GM12878 (cell line): ENCODE results near the gene SENP3. TPM values are rescaled to one million over a fixed set of nuclear protein-coding genes. Genes with fewer than 3 reads are reported as not detected.

Experiments
- BCL3 ChIP-seq: IDR thresholded peaks from 2 replicates; pipeline ENCODE4 v1.6.1; 2011; ENCODE audit warnings: borderline replicate concordance, low read depth, mild to moderate bottlenecking, moderate library complexity, low read length; ENCODE audit not compliant: insufficient read depth, poor library complexity, severe bottlenecking
- BHLHE40 ChIP-seq, 2 experiments: fragments of 450-650 bp in 1 of 2; IDR thresholded peaks; 2 replicates each; pipeline ENCODE4 v1.6.1; 2011 to 2017; ENCODE audit warnings: low read depth in 2 of 2, borderline replicate concordance in 1 of 2, improper control_type of control experiment in 1 of 2, low read length in 1 of 2, mild to moderate bottlenecking in 1 of 2
- CREB1 ChIP-seq: IDR thresholded peaks from 2 replicates; pipeline ENCODE4 v1.6.1; 2012; ENCODE audit warnings: low read depth, mild to moderate bottlenecking, inconsistent platforms
- EED ChIP-seq: sonication (generic); IDR thresholded peaks from 2 replicates; pipeline ENCODE4 v1.6.1; 2016; ENCODE audit warnings: antibody characterized with exemption, low read depth
- FOXM1 ChIP-seq: IDR thresholded peaks from 2 replicates; pipeline ENCODE4 v1.6.1; 2012; ENCODE audit warnings: low read depth, mild to moderate bottlenecking, inconsistent platforms, low read length, moderate library complexity
- HDGF ChIP-seq: fragments of 450-650 bp; IDR thresholded peaks from 2 replicates; pipeline ENCODE4 v1.6.1; 2016; ENCODE audit warnings: antibody characterized with exemption
- IRF3 ChIP-seq: fragments of 450-650 bp; IDR thresholded peaks from 2 replicates; pipeline ENCODE4 v1.6.1; 2014; ENCODE audit warnings: mild to moderate bottlenecking
- KDM1A ChIP-seq: fragments of 200-600 bp; sonication (generic); IDR thresholded peaks from 2 replicates; pipeline ENCODE4 v1.6.1; 2016; ENCODE audit warnings: borderline replicate concordance
- MXI1 ChIP-seq: fragments of 150-350 bp; IDR thresholded peaks from 2 replicates; pipeline ENCODE4 v1.6.1; 2011; ENCODE audit warnings: low read depth, mild to moderate bottlenecking, inconsistent platforms, low read length, improper control_type of control experiment
- MYC ChIP-seq: IDR thresholded peaks from 2 replicates; pipeline ENCODE4 v1.6.1; 2011; ENCODE audit warnings: mild to moderate bottlenecking, low read length, moderate library complexity, inconsistent platforms; ENCODE audit not compliant: insufficient read depth, insufficient replicate concordance, insufficient read length, severe bottlenecking
- NR2F1 ChIP-seq: fragments of 450-650 bp; conservative IDR thresholded peaks from 2 replicates; pipeline ENCODE4 v1.6.1; 2017; ENCODE audit warnings: mild to moderate bottlenecking
- NRF1 ChIP-seq: conservative IDR thresholded peaks from 2 replicates; pipeline ENCODE4 v1.6.1; 2011; ENCODE audit warnings: mild to moderate bottlenecking, low read depth, low read length, improper control_type of control experiment
- RB1 ChIP-seq: fragments of 450-650 bp; formaldehyde crosslinking; IDR thresholded peaks from 2 replicates; pipeline ENCODE4 v1.6.1; 2017; ENCODE audit warnings: mild to moderate bottlenecking, borderline replicate concordance
- SMARCA5 ChIP-seq: fragments of 450-650 bp; IDR thresholded peaks from 2 replicates; pipeline ENCODE4 v1.6.1; 2017; ENCODE audit warnings: mild to moderate bottlenecking
- SREBF2 ChIP-seq: IDR thresholded peaks from 2 replicates; pipeline ENCODE4 v1.6.1; 2012; ENCODE audit warnings: mild to moderate bottlenecking, low read length
- WRNIP1 ChIP-seq: IDR thresholded peaks from 2 replicates; pipeline ENCODE4 v1.6.1; 2011; ENCODE audit warnings: low read depth, low read length, improper control_type of control experiment, borderline replicate concordance
- YY1 ChIP-seq: IDR thresholded peaks from 2 replicates; pipeline ENCODE4 v1.6.1; 2011; ENCODE audit warnings: low read depth, mild to moderate bottlenecking, low read length
- ZNF274 ChIP-seq: IDR thresholded peaks from one replicate; pipeline ENCODE4 v1.8.0; 2011; ENCODE audit not compliant: insufficient read length, insufficient read depth
- ZNF384 ChIP-seq: IDR thresholded peaks from 2 replicates; pipeline ENCODE4 v1.6.1; 2012; ENCODE audit warnings: low read depth, mild to moderate bottlenecking, low read length, improper control_type of control experiment, borderline replicate concordance
- polyA plus RNA-seq, 11 experiments: library from polyadenylated mRNA; depleted of rRNA in 4 of 11; unstranded in 6 of 11; stranded (reverse) in 5 of 11; fragments of >200 nt; fragmentation: Nextera tagmentation in 4 of 11; fragmentation: Illumina TruSeq in 1 of 11; extraction: Ambion mirVana in 4 of 11; extraction: Trizol in 1 of 11; gene quantifications; 1 replicate in 1 of 11; 2 replicates in 10 of 11; pipeline versions ENCODE4 v1.2.1 to v1.2.3, GENCODE V29; 2011 to 2016; ENCODE audit warnings: inconsistent platforms in 2 of 11, missing spikeins in 2 of 11, low read depth in 1 of 11
- total RNA-seq, 4 experiments: library from RNA; depleted of rRNA in 3 of 4; stranded (reverse); fragments of >200 nt in 3 of 4; fragmentation: Illumina TruSeq in 1 of 4; extraction: Trizol in 1 of 4; gene quantifications; 2 replicates each; pipeline versions ENCODE4 v1.2.1 to v1.2.3, GENCODE V29; 2013 to 2021
- TF ChIP-seq, protein P1 (sequence below), 3 experiments: IDR thresholded peaks in 2 of 3; conservative IDR thresholded peaks in 1 of 3; 2 replicates each; pipeline ENCODE4 v1.5.1; 2011; ENCODE audit warnings: low read depth in 3 of 3, low read length in 3 of 3, mild to moderate bottlenecking in 3 of 3, control low read depth in 2 of 3, moderate library complexity in 2 of 3, inconsistent platforms in 1 of 3, mixed read lengths in 1 of 3; ENCODE audit not compliant: control insufficient read depth in 2 of 3, insufficient read depth in 1 of 3; ENCODE audit errors: extremely low read depth in 1 of 3
- TF ChIP-seq, protein P2 (sequence below): fragments of 450-650 bp; formaldehyde crosslinking; IDR thresholded peaks from 2 replicates; pipeline ENCODE4 v1.4.0; 2022; ENCODE audit warnings: mild to moderate bottlenecking, moderate library complexity

The SENP3 gene
- total and polyA plus RNA-seq, 10 of the 15 experiments (the other 5 are each of a cell fraction or from before 2014, with no cell fraction given): 1.8 to 113 (median 72.3) TPM

- TF ChIP-seq ZNF384 (no peak), ZNF274 (no peak), HDGF (peak; percentile 99), YY1 (peak; percentile 63), RB1 (peak; percentile 88), WRNIP1 (no peak), FOXM1 (no peak), MXI1 (no peak), NR2F1 (peak; percentile 71), NRF1 (peak; percentile 82), SMARCA5 (peak; percentile 92; the same call in 1 of the 2 replicates), BHLHE40 (IDR thresholded peaks at IDR 0.05; ENCODE audit: borderline replicate concordance in 1 of 2, low read depth in 2 of 2, low read length in 1 of 2) (peak; percentile 7 to 85; a peak in 2 of 4 replicates), SREBF2 (no peak), KDM1A (no peak), IRF3 (peak; percentile 56; the same call in 1 of the 2 replicates), EED (no peak), BCL3 (no peak), MYC (no peak), CREB1 (peak; percentile 72)
- TF ChIP-seq, protein P1, sequence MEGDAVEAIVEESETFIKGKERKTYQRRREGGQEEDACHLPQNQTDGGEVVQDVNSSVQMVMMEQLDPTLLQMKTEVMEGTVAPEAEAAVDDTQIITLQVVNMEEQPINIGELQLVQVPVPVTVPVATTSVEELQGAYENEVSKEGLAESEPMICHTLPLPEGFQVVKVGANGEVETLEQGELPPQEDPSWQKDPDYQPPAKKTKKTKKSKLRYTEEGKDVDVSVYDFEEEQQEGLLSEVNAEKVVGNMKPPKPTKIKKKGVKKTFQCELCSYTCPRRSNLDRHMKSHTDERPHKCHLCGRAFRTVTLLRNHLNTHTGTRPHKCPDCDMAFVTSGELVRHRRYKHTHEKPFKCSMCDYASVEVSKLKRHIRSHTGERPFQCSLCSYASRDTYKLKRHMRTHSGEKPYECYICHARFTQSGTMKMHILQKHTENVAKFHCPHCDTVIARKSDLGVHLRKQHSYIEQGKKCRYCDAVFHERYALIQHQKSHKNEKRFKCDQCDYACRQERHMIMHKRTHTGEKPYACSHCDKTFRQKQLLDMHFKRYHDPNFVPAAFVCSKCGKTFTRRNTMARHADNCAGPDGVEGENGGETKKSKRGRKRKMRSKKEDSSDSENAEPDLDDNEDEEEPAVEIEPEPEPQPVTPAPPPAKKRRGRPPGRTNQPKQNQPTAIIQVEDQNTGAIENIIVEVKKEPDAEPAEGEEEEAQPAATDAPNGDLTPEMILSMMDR (IDR thresholded peaks at IDR 0.05 in 2 of 3, conservative IDR thresholded peaks at IDR 0.05 in 1 of 3; ENCODE audit: control insufficient read depth in 2 of 3, extremely low read depth in 1 of 3, insufficient read depth in 1 of 3, low read depth in 3 of 3, low read length in 3 of 3): peak; percentile 63 to 97 (median 70); a peak in 5 of 6 replicates
- TF ChIP-seq, protein P2, sequence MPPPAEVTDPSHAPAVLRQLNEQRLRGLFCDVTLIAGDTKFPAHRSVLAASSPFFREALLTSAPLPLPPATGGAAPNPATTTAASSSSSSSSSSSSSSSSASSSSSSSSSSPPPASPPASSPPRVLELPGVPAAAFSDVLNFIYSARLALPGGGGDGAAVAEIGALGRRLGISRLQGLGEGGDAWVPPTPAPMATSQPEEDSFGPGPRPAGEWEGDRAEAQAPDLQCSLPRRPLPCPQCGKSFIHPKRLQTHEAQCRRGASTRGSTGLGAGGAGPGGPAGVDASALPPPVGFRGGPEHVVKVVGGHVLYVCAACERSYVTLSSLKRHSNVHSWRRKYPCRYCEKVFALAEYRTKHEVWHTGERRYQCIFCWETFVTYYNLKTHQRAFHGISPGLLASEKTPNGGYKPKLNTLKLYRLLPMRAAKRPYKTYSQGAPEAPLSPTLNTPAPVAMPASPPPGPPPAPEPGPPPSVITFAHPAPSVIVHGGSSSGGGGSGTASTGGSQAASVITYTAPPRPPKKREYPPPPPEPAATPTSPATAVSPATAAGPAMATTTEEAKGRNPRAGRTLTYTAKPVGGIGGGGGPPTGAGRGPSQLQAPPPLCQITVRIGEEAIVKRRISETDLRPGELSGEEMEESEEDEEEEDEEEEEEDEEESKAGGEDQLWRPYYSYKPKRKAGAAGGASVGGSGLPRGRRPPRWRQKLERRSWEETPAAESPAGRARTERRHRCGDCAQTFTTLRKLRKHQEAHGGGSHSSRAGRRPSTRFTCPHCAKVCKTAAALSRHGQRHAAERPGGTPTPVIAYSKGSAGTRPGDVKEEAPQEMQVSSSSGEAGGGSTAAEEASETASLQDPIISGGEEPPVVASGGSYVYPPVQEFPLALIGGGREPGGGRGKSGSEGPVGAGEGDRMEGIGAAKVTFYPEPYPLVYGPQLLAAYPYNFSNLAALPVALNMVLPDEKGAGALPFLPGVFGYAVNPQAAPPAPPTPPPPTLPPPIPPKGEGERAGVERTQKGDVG (CRISPR knock-in tag): no peak
These were observed 52.9 kb downstream of the SENP3 start, which contains the start of gene FXR2 (continued) for GRCh38 chr17:7614425-7615264.
